Stimulated activated CD4-positive, alpha-beta T cell treated with anti-CD3 and anti-CD28 coated beads, Interleukin-1b, Interleukin-23, amount 100 ng/mL, for 1 hour (primary cell): Measurements from ENCODE around the gene DAPK3.
"Not testable (repeated sequence)": the region's sequence is repeated elsewhere in the genome, so short reads cannot be mapped to it uniquely, and the experiment has no call there.

Experiments used
- DNase-seq, 2 donors: peaks; one replicate each; pipeline ENCODE4 v3.0.0-alpha.2; 2020; ENCODE audit warnings: low read depth in 2 of 2

DAPK3 gene

GRCh38 chr19:3954107-3954506 is 16.8 kb downstream of the DAPK3 start:
- no peak for DNase-seq

GRCh38 chr19:3952755-3953276 is 18.1 kb downstream of the DAPK3 start:
- DNase-seq, result not testable (repeated sequence)

- DNase-seq, result no peak
These were observed 19.7 kb downstream of the DAPK3 start for GRCh38 chr19:3950871-3951861.

GRCh38 chr19:3949997-3950859 is 20.7 kb downstream of the DAPK3 start:
- DNase-seq, result no peak

- DNase-seq, result no peak
These were observed 21.6 kb downstream of the DAPK3 start for GRCh38 chr19:3949294-3949693.

GRCh38 chr19:3947316-3947933 is 23.5 kb downstream of the DAPK3 start:
- DNase-seq, result not testable (repeated sequence)

GRCh38 chr19:3945838-3946237 is 25.1 kb downstream of the DAPK3 start:
- DNase-seq, result no peak

GRCh38 chr19:3944018-3944721 is 26.7 kb downstream of the DAPK3 start:
- no peak for DNase-seq

- no peak for DNase-seq
These were observed 28.0 kb downstream of the DAPK3 start for GRCh38 chr19:3942790-3943409.

- not testable (repeated sequence) for DNase-seq
These were observed 32.5 kb downstream of the DAPK3 start for GRCh38 chr19:3938300-3938950.

- no peak for DNase-seq
These were observed 34.1 kb downstream of the DAPK3 start for GRCh38 chr19:3936506-3937442.

- no peak for DNase-seq
These were observed 37.7 kb downstream of the DAPK3 start, which contains the start of gene NMRK2 for GRCh38 chr19:3932931-3933810. Gene NMRK2, plus strand, starts transcription at chr19:3933069. Its CDS starts 603 bp downstream, at chr19:3933672.

GRCh38 chr19:3931041-3931440 is 39.9 kb downstream of the DAPK3 start:
- DNase-seq, result no peak

- DNase-seq, result no peak
These were observed 47.0 kb downstream of the DAPK3 start for GRCh38 chr19:3923912-3924311.

GRCh38 chr19:3923096-3923758 is 47.7 kb downstream of the DAPK3 start:
- no peak for DNase-seq

GRCh38 chr19:3919793-3920192 is 51.1 kb downstream of the DAPK3 start:
- DNase-seq, result no peak

GRCh38 chr19:3916033-3916432 is 54.9 kb downstream of the DAPK3 start:
- DNase-seq, result no peak
